ENCODE data around the gene GMPR. TPM values are rescaled to one million over a fixed set of nuclear protein-coding genes. Genes with fewer than 3 reads are reported as not detected.

The GMPR gene
- total and polyA plus RNA-seq, 3 experiments from 2014 or later, result 0.66 to 1.4 (median 0.82) TPM

DNA sequence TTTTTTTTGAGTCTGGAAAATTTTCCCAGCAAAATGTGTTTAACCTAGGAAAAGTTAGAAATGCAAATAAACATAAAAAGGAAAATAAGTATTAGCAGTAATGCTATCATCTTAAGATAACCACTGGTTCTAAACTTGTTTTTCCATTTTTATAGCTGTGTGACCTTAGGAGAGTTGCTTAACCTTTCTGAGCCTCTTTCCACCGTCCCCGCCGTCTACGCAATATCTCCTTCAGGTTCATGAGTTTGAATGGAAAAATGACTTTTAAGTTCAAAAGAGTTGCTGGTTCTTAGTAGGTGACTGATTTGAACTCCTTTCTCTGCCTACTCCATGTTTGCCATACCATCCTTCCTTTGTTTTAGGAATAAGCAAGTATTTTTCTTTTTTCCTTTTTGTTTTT is 44.0 kb downstream of the GMPR start:
- Mint-ChIP-seq H3K9me3 (no peaks in the 10 kb centered on the region), H3K4me3 (no peak overlapping the region), H3K27ac (no peak overlapping the region), H3K36me3 (no peaks in the 10 kb centered on the region), H3K27me3 (peaks cover 4 to 13% of the 10 kb centered on the region in 2 donors), H3K4me1 (no peaks in the 10 kb centered on the region)
- Histone ChIP-seq H3K27me3 (ENCODE audit: insufficient read depth, low read length, poor library complexity, severe bottlenecking) (no peaks in the 10 kb centered on the region), H3K27ac (ENCODE audit: low read depth, low read length) (no peak overlapping the region), H3K9me3 (ENCODE audit: low read length) (no peaks in the 10 kb centered on the region), H3K4me3 (ENCODE audit: low read length) (no peak overlapping the region), H3K4me1 (ENCODE audit: insufficient read depth, low read length) (no peaks in the 10 kb centered on the region), H3K36me3 (ENCODE audit: insufficient read depth, low read length) (no peaks in the 10 kb centered on the region)
- CTCF ChIA-PET, result no interaction called here
- no peak for DNase-seq
- POLR2A ChIA-PET, result no interaction called here

DNA sequence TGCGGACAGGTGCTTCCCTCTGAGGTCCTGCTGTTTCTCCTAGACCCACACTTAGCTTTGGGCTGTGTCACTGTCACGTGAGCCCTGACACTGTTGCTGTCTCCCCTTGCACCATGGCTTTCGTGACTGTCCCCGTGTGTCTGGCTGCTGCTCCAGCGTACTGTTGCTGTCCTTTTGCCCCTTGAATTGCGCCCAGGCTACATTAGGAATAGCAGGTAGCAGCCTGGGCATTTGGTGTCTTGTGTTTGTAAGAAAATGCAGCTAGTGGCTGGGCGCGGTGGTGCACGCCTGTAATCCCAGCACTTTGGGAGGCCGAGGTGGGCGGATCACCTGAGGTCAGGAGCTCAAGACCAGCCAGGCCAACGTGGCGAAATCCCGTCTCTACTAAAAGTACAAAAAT is 46.1 kb downstream of the GMPR start:
- H3K36me3 ChIP-seq (ENCODE audit: insufficient read depth, low read length), result no peaks in the 10 kb centered on the region
- no peak for DNase-seq
- no peaks in the 10 kb centered on the region for H3K27me3 ChIP-seq (ENCODE audit: insufficient read depth, low read length, poor library complexity, severe bottlenecking)
- H3K9me3 Mint-ChIP-seq, result no peaks in the 10 kb centered on the region
- no peak overlapping the region for H3K4me3 ChIP-seq (ENCODE audit: low read length)
- H3K27ac Mint-ChIP-seq, result no peak overlapping the region
- no peaks in the 10 kb centered on the region for H3K9me3 ChIP-seq (ENCODE audit: low read length)
- ChIA-PET POLR2A (no interaction called here), CTCF (interaction anchor here (1.2 kb wide), 1 partner anchor 17 kb away, joined by 3 read pairs; no protein-coding TSS in a partner anchor)
- H3K4me1 ChIP-seq (ENCODE audit: insufficient read depth, low read length), result no peaks in the 10 kb centered on the region
- no peaks in the 10 kb centered on the region for H3K36me3 Mint-ChIP-seq
- peaks cover 10 to 13% of the 10 kb centered on the region in 2 donors for H3K27me3 Mint-ChIP-seq
- no peak overlapping the region for H3K4me3 Mint-ChIP-seq
- no peaks in the 10 kb centered on the region for H3K4me1 Mint-ChIP-seq
- no peak overlapping the region for H3K27ac ChIP-seq (ENCODE audit: low read depth, low read length)

DNA sequence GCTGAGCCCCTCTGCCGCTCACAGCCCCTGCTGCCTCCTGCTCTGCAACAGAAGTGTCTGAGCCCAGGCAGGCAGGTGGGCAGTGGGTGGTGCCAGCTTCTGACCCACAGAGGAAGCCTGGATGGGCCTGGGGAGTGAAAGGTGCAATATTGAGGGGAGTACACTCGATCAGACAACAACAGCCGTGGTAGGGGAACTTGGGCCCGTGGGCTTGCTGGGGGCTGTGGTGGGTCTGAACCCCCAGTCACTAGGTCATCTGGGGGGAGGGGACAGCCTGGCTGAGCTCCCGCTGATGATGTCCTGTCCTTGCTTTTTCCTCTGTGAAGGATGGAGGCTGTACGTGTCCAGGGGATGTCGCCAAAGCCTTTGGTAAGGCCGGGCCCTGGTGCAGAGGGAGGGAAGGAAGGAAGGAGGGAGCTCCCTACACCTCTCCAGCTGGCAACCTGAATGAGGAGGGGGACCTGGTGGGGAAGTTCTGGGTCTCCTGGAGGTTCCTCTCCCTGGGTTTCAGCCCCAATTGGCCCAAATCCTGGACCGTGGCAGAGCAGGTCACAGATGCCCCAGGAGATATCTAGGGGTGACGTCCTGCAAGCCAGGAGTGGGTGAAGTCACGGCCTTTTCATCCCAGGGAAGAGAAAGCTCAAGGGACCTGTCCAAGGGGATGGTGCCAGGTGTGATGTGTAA is 47.2 kb downstream of the GMPR start:
- Mint-ChIP-seq H3K27me3 (peaks cover 9 to 12% of the 10 kb centered on the region in 2 donors), H3K36me3 (no peaks in the 10 kb centered on the region), H3K4me3 (no peak overlapping the region), H3K9me3 (no peaks in the 10 kb centered on the region), H3K27ac (peak overlapping the region in 1 of 8 donors; percentile 56), H3K4me1 (no peaks in the 10 kb centered on the region)
- no peaks in the 10 kb centered on the region for H3K27me3 ChIP-seq (ENCODE audit: insufficient read depth, low read length, poor library complexity, severe bottlenecking)
- no peak overlapping the region for H3K4me3 ChIP-seq (ENCODE audit: low read length)
- H3K4me1 ChIP-seq (ENCODE audit: insufficient read depth, low read length), result no peaks in the 10 kb centered on the region
- ChIA-PET CTCF (interaction anchor here (0.6 to 1.6 kb wide), 4 partner anchors 8 to 1314 kb away, joined by 3 to 6 read pairs (median 3); partner anchors contain the start of gene FAM8A1), POLR2A (no interaction called here)
- H3K36me3 ChIP-seq (ENCODE audit: insufficient read depth, low read length), result no peaks in the 10 kb centered on the region
- no peaks in the 10 kb centered on the region for H3K9me3 ChIP-seq (ENCODE audit: low read length)
- DNase-seq, result no peak
- no peak overlapping the region for H3K27ac ChIP-seq (ENCODE audit: low read depth, low read length)

DNA sequence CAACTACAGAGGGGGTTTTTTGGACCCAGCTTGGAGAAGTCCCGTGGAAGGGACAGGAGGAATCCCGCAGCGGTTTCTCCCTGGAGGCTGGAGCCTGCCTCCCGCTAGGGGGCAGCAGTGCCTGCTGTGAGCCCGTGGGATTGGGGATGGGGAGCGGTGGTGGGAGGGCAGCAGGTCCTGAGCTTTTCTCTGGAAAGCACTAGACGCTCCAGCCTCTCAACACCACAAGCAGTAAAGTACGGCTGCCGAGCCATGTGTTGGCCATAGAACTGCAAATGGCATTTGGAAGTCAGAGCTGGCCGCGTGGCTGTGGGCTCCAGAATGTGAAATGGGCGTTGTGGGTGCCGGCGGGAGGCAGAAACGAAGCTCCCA is 47.8 kb downstream of the GMPR start:
- Mint-ChIP-seq H3K4me3 (no peak overlapping the region), H3K27ac (no peak overlapping the region), H3K36me3 (no peaks in the 10 kb centered on the region), H3K27me3 (peaks cover 9% of the 10 kb centered on the region in 2 donors), H3K4me1 (no peaks in the 10 kb centered on the region), H3K9me3 (no peaks in the 10 kb centered on the region)
- Histone ChIP-seq H3K36me3 (ENCODE audit: insufficient read depth, low read length) (no peaks in the 10 kb centered on the region), H3K27me3 (ENCODE audit: insufficient read depth, low read length, poor library complexity, severe bottlenecking) (no peaks in the 10 kb centered on the region), H3K4me3 (ENCODE audit: low read length) (no peak overlapping the region), H3K4me1 (ENCODE audit: insufficient read depth, low read length) (no peaks in the 10 kb centered on the region), H3K9me3 (ENCODE audit: low read length) (no peaks in the 10 kb centered on the region), H3K27ac (ENCODE audit: low read depth, low read length) (no peak overlapping the region)
- DNase-seq, result peak in 1 of 5 donors; percentile 17
- CTCF ChIA-PET, result interaction anchor here (0.6 to 1.6 kb wide), 5 partner anchors 8 to 1314 kb away, joined by 3 to 6 read pairs (median 3); partner anchors contain the start of gene FAM8A1
- POLR2A ChIA-PET, result no interaction called here

- H3K4me3 Mint-ChIP-seq, result no peak overlapping the region
- H3K27ac Mint-ChIP-seq, result no peak overlapping the region
- Histone ChIP-seq H3K27ac (ENCODE audit: low read depth, low read length) (no peak overlapping the region), H3K4me3 (ENCODE audit: low read length) (no peak overlapping the region), H3K27me3 (ENCODE audit: insufficient read depth, low read length, poor library complexity, severe bottlenecking) (no peaks in the 10 kb centered on the region), H3K36me3 (ENCODE audit: insufficient read depth, low read length) (no peaks in the 10 kb centered on the region), H3K4me1 (ENCODE audit: insufficient read depth, low read length) (no peaks in the 10 kb centered on the region), H3K9me3 (ENCODE audit: low read length) (no peaks in the 10 kb centered on the region)
- H3K27me3 Mint-ChIP-seq, result peaks cover 9% of the 10 kb centered on the region in 2 donors
- ChIA-PET CTCF (no interaction called here), POLR2A (no interaction called here)
- no peaks in the 10 kb centered on the region for H3K9me3 Mint-ChIP-seq
- H3K4me1 Mint-ChIP-seq, result no peaks in the 10 kb centered on the region
- no peak for DNase-seq
- H3K36me3 Mint-ChIP-seq, result no peaks in the 10 kb centered on the region
Observed at GRCh38 chr6:16288163-16288562, 49.8 kb downstream of the GMPR start.

GRCh38 chr6:16291739-16292138 is 53.4 kb downstream of the GMPR start:
- Histone ChIP-seq H3K9me3 (ENCODE audit: low read length) (no peaks in the 10 kb centered on the region), H3K27ac (ENCODE audit: low read depth, low read length) (no peak overlapping the region), H3K4me3 (ENCODE audit: low read length) (no peak overlapping the region), H3K4me1 (ENCODE audit: insufficient read depth, low read length) (no peaks in the 10 kb centered on the region), H3K27me3 (ENCODE audit: insufficient read depth, low read length, poor library complexity, severe bottlenecking) (no peaks in the 10 kb centered on the region), H3K36me3 (ENCODE audit: insufficient read depth, low read length) (no peaks in the 10 kb centered on the region)
- Mint-ChIP-seq H3K4me3 (no peak overlapping the region), H3K27me3 (peaks cover 4 to 7% of the 10 kb centered on the region in 2 donors), H3K36me3 (no peaks in the 10 kb centered on the region), H3K9me3 (no peaks in the 10 kb centered on the region), H3K27ac (no peak overlapping the region), H3K4me1 (peaks cover 0 to 4% (median 0%) of the 10 kb centered on the region in 3 donors)
- POLR2A ChIA-PET, result interaction anchor here (0.6 kb wide), 1 partner anchor 27 kb away, joined by 3 read pairs; no protein-coding TSS in a partner anchor
- CTCF ChIA-PET, result no interaction called here
- no peak for DNase-seq

DNA sequence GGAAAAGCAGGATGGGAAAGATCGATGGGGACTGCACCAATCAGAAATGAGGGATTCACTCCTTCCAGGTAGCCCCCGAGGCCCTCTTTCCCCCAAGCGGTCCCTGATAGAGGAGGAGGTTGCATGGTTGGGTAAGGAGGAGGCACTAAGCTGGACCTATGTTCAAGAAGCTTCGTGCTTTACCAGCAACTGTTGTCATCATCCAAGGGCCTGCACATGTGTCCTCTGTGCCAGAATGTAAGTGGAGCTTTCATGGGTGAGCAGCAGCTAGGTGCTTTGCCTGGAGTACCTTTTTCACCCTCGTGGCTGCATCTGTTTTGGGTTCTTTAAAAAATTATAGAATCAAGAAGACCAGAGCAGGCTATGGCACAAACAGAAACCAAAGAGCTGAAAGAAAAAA is 54.0 kb downstream of the GMPR start:
- Histone ChIP-seq H3K36me3 (ENCODE audit: insufficient read depth, low read length) (no peaks in the 10 kb centered on the region), H3K4me3 (ENCODE audit: low read length) (no peak overlapping the region), H3K27me3 (ENCODE audit: insufficient read depth, low read length, poor library complexity, severe bottlenecking) (no peaks in the 10 kb centered on the region), H3K4me1 (ENCODE audit: insufficient read depth, low read length) (no peaks in the 10 kb centered on the region), H3K27ac (ENCODE audit: low read depth, low read length) (no peak overlapping the region), H3K9me3 (ENCODE audit: low read length) (no peaks in the 10 kb centered on the region)
- no peaks in the 10 kb centered on the region for H3K9me3 Mint-ChIP-seq
- H3K27ac Mint-ChIP-seq, result no peak overlapping the region
- peaks cover 4 to 7% of the 10 kb centered on the region in 2 donors for H3K27me3 Mint-ChIP-seq
- H3K4me3 Mint-ChIP-seq, result no peak overlapping the region
- CTCF ChIA-PET, result interaction anchor here (1.1 kb wide), 1 partner anchor 19 kb away, joined by 3 read pairs; no protein-coding TSS in a partner anchor
- H3K36me3 Mint-ChIP-seq, result no peaks in the 10 kb centered on the region
- peaks cover 0 to 4% (median 0%) of the 10 kb centered on the region in 3 donors for H3K4me1 Mint-ChIP-seq
- DNase-seq, result no peak
- POLR2A ChIA-PET, result no interaction called here

DNA sequence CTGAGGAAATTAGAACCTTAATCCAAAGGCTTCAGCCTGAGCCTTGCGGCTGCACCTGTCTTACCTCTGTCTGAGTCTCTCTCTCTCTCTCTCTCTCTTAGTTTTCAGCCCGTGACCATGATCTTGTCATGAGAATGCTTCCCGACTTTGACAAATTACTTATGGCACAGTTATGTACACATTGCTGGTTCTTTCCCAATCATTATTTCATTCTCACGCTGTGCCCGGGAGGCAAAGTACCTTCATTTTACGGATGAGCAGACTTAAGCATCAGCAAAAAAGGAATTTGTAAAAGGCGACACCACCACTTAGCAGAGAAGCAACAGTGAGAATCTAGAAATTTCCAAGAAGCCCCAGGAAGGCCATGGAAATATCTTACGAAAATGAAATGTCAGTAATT is 54.6 kb downstream of the GMPR start:
- Histone ChIP-seq H3K9me3 (ENCODE audit: low read length) (no peaks in the 10 kb centered on the region), H3K4me3 (ENCODE audit: low read length) (no peak overlapping the region), H3K36me3 (ENCODE audit: insufficient read depth, low read length) (no peaks in the 10 kb centered on the region), H3K4me1 (ENCODE audit: insufficient read depth, low read length) (no peaks in the 10 kb centered on the region), H3K27me3 (ENCODE audit: insufficient read depth, low read length, poor library complexity, severe bottlenecking) (no peaks in the 10 kb centered on the region), H3K27ac (ENCODE audit: low read depth, low read length) (no peak overlapping the region)
- DNase-seq, result no peak
- Mint-ChIP-seq H3K9me3 (no peaks in the 10 kb centered on the region), H3K27me3 (peaks cover 4 to 7% of the 10 kb centered on the region in 2 donors), H3K4me1 (peaks cover 0 to 4% (median 0%) of the 10 kb centered on the region in 3 donors), H3K27ac (peak overlapping the region in 1 of 8 donors; percentile 36), H3K36me3 (no peaks in the 10 kb centered on the region), H3K4me3 (no peak overlapping the region)
- CTCF ChIA-PET, result interaction anchor here (1.1 kb wide), 1 partner anchor 18 kb away, joined by 3 read pairs; no protein-coding TSS in a partner anchor
- POLR2A ChIA-PET, result no interaction called here
